Thoracic aorta (tissue), 2 donors: ENCODE results near the gene ERGIC1. TPM values are rescaled to one million over a fixed set of nuclear protein-coding genes. Genes with fewer than 3 reads are reported as not detected.

ENCODE experiments used
- ATAC-seq: fragments of 150-250 bp; one replicate; pipeline ENCODE4 v1.8.0; 2017; ENCODE audit warnings: low read depth; ENCODE audit not compliant: insufficient number of reproducible peaks, low FRiP score
- DNase-seq: peaks from one replicate; pipeline ENCODE4 v3.0.0-alpha.2; 2020; ENCODE audit warnings: low spot score
- H3K27ac ChIP-seq, 2 donors: fragments of 200-600 bp; sonication (generic); 1 replicate in 1 of 2; 2 replicates in 1 of 2; pipeline ENCODE4 v1.5.1; 2016; ENCODE audit warnings: mild to moderate bottlenecking in 2 of 2, moderate library complexity in 2 of 2
- H3K27me3 ChIP-seq: fragments of 200-600 bp; sonication (generic); replicated peaks from 2 replicates; pipeline ENCODE4 v1.6.0; 2016; ENCODE audit warnings: mild to moderate bottlenecking; ENCODE audit not compliant: insufficient read depth
- H3K36me3 ChIP-seq: fragments of 200-600 bp; sonication (generic); one replicate; pipeline ENCODE4 v1.5.1; 2016
- H3K4me1 ChIP-seq, 2 donors: fragments of 200-600 bp; sonication (generic); 1 replicate in 1 of 2; 2 replicates in 1 of 2; pipeline versions ENCODE4 v1.5.1 to v1.6.0; 2016; ENCODE audit warnings: low read depth in 2 of 2, mild to moderate bottlenecking in 1 of 2; ENCODE audit not compliant: control insufficient read depth in 1 of 2
- H3K4me3 ChIP-seq: fragments of 200-600 bp; sonication (generic); 2 replicates; pipeline ENCODE4 v1.5.1; 2016; ENCODE audit warnings: mild to moderate bottlenecking
- H3K9me3 ChIP-seq: fragments of 200-600 bp; sonication (generic); 2 replicates; pipeline ENCODE4 v1.5.1; 2016
- CTCF ChIP-seq: fragments of 200-600 bp; sonication (generic); IDR thresholded peaks from one replicate; pipeline ENCODE4 v1.5.1; 2019; ENCODE audit warnings: antibody characterized with exemption
- total RNA-seq, 2 donors: library from RNA; depleted of rRNA; stranded (reverse); fragments of >200 nt; gene quantifications; one replicate each; pipeline versions ENCODE4 v1.1.0 to v1.2.3, GENCODE V29; 2016

The ERGIC1 gene
- total RNA-seq, 2 donors from 2014 or later: 141 to 230 TPM

GRCh38 chr5:172881691-172882370, 47.8 kb downstream of the ERGIC1 start:
- Histone ChIP-seq H3K27ac (peak overlapping the region; percentile 94 to 99), H3K36me3 (no peaks in the 10 kb centered on the region), H3K9me3 (no peaks in the 10 kb centered on the region), H3K4me1 (peaks cover 31 to 74% of the 10 kb centered on the region in 2 donors), H3K4me3 (no peak overlapping the region), H3K27me3 (no peaks in the 10 kb centered on the region)
- ATAC-seq (no peak), DNase-seq (no peak)
- no peak for TF ChIP-seq CTCF

DNA sequence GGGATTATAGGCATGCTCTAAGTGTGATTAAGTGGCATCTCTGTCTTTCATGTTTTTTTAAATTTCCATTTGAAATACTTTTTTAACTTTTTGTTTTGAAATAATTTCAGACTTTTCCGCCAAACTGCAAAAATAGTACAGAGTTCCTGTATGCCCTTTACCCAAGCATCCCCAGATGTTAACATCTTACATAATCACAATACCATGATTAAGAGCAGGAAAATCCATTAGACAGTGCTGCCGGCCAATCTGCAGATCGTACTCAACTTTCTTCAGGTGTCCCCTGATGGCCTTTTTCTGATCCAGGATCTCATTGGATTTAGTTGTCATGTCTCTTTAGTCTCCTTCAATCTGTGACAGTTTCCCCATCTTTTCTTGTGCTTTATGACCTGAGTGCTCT, 49.0 kb downstream of the ERGIC1 start:
- H3K9me3 ChIP-seq: no peaks in the 10 kb centered on the region
- no peak for TF ChIP-seq CTCF
- H3K4me3 ChIP-seq: no peak overlapping the region
- peaks cover 38 to 79% of the 10 kb centered on the region in 2 donors for H3K4me1 ChIP-seq
- no peak for ATAC-seq
- peak overlapping the region; percentile 94 to 99 for H3K27ac ChIP-seq
- H3K27me3 ChIP-seq: no peaks in the 10 kb centered on the region
- no peak for DNase-seq
- no peaks in the 10 kb centered on the region for H3K36me3 ChIP-seq

GRCh38 chr5:172885597-172886340, 51.7 kb downstream of the ERGIC1 start:
- no peaks in the 10 kb centered on the region for H3K9me3 ChIP-seq
- peak overlapping the region; percentile 94 to 99 for H3K27ac ChIP-seq
- no peak for TF ChIP-seq CTCF
- DNase-seq: no peak
- peaks cover 26 to 82% of the 10 kb centered on the region in 2 donors for H3K4me1 ChIP-seq
- H3K36me3 ChIP-seq: no peaks in the 10 kb centered on the region
- no peaks in the 10 kb centered on the region for H3K27me3 ChIP-seq
- no peak overlapping the region for H3K4me3 ChIP-seq
- ATAC-seq: no peak

- DNase-seq: no peak
- H3K4me1 ChIP-seq: peaks cover 27 to 85% of the 10 kb centered on the region in 2 donors
- no peak for TF ChIP-seq CTCF
- H3K9me3 ChIP-seq: no peaks in the 10 kb centered on the region
- H3K27me3 ChIP-seq: no peaks in the 10 kb centered on the region
- no peak for ATAC-seq
- peak overlapping the region; percentile 94 to 99 for H3K27ac ChIP-seq
- H3K36me3 ChIP-seq: no peaks in the 10 kb centered on the region
- H3K4me3 ChIP-seq: no peak overlapping the region
Observed at GRCh38 chr5:172886476-172886875, 52.4 kb downstream of the ERGIC1 start.

- H3K4me3 ChIP-seq: peak overlapping the region; percentile 31
- H3K27ac ChIP-seq: peak overlapping the region; percentile 94 to 99
Observed at GRCh38 chr5:172886974-172887501, 53.0 kb downstream of the ERGIC1 start.

More at GRCh38 chr5:172886974-172887501, 53.0 kb downstream of the ERGIC1 start:
- Histone ChIP-seq H3K9me3 (no peaks in the 10 kb centered on the region), H3K4me1 (peaks cover 28 to 85% of the 10 kb centered on the region in 2 donors), H3K36me3 (no peaks in the 10 kb centered on the region), H3K27me3 (no peaks in the 10 kb centered on the region)
- TF ChIP-seq CTCF: no peak
- DNase-seq (peak; percentile 61), ATAC-seq (peak; percentile 54)
